K562 (cell line): ENCODE data around the gene SLC25A10. TPM values are rescaled to one million over a fixed set of nuclear protein-coding genes. Genes with fewer than 3 reads are reported as not detected.
A peak's percentile ranks its signal among the peaks of the same experiment; 100 is the strongest.

Experiments
- ATAC-seq: fragments of 200-7000 bp; cut with Tn5 transposase; 3 replicates; pipeline ENCODE4 v1.9.1; 2020; ENCODE audit warnings: moderate library complexity
- BruUV-seq: library from RNA; stranded (reverse); fragments of 400-500 nt; replicated peaks from 2 replicates; lab custom pipeline; 2021; lab: Mats Ljungman, UMichigan
- CTCF ChIA-PET: fragments of 300-600 bp; formaldehyde crosslinking; extraction: SDS; loops from one replicate; lab custom pipeline; 2021; ENCODE audit warnings: low intra/inter-chr PET ratio; lab: Yijun Ruan, JAX
- POLR2A ChIA-PET: fragments of 300-600, 350-650 bp; sonication (Branson Sonifier 250); formaldehyde crosslinking; extraction: SDS; loops from one replicate; lab custom pipeline; 2021; ENCODE audit warnings: antibody characterized with exemption, inconsistent platforms; lab: Yijun Ruan, JAX
- DNase-seq, 4 experiments: peaks; one replicate each; pipeline versions ENCODE4 v3.0.0 to v3.0.0-alpha.2; 2011 to 2018; ENCODE audit warnings: low spot score in 3 of 4, mixed read lengths in 3 of 4; ENCODE audit errors: extremely low read depth in 1 of 4
- FAIRE-seq: peaks from 2 replicates; lab custom pipeline; 2011; peaks lifted over from hg19 to GRCh38; lab: Jason Lieb, UNC
- H2AFZ ChIP-seq: 2 replicates; pipeline ENCODE4 v1.6.0; 2011; ENCODE audit warnings: low read depth, low read length, control low read depth, inconsistent platforms
- H3K27ac ChIP-seq: fragments of 200-600 bp; 3 replicates; pipeline ENCODE4 v1.8.0; 2011; ENCODE audit warnings: low read depth, mild to moderate bottlenecking, control low read depth, inconsistent platforms, low read length, moderate library complexity, mixed read lengths; ENCODE audit errors: extremely low read depth
- H3K27me3 ChIP-seq, 2 experiments: fragments of 300-600 bp in 1 of 2; 2 replicates in 1 of 2; 3 replicates in 1 of 2; pipeline versions ENCODE4 v1.6.0 to v1.8.0; 2011; ENCODE audit warnings: inconsistent platforms in 2 of 2, low read length in 2 of 2, mild to moderate bottlenecking in 1 of 2, mixed read lengths in 1 of 2, moderate library complexity in 1 of 2; ENCODE audit not compliant: control insufficient read depth in 2 of 2, insufficient read depth in 2 of 2
- H3K36me3 ChIP-seq: fragments of 300-600 bp; 3 replicates; pipeline ENCODE4 v1.8.0; 2011; ENCODE audit warnings: mild to moderate bottlenecking, low read length, inconsistent platforms; ENCODE audit not compliant: control insufficient read depth, insufficient read depth
- H3K4me1 ChIP-seq, 2 experiments: fragments of 200-600 bp in 1 of 2; replicated peaks in 1 of 2; 2 replicates in 1 of 2; 3 replicates in 1 of 2; pipeline versions ENCODE4 v1.5.1 to v1.8.0; 2011; ENCODE audit warnings: inconsistent platforms in 2 of 2, low read length in 2 of 2, mild to moderate bottlenecking in 1 of 2, mixed read lengths in 1 of 2, moderate library complexity in 1 of 2; ENCODE audit not compliant: control insufficient read depth in 2 of 2, insufficient read depth in 2 of 2
- H3K4me2 ChIP-seq: 2 replicates; pipeline ENCODE4 v1.6.1; 2011; ENCODE audit warnings: low read length, control low read depth, inconsistent platforms, mixed read lengths; ENCODE audit not compliant: insufficient read depth
- H3K4me3 ChIP-seq: fragments of 200-600 bp; sonication (generic), shearing (Covaris generic); 2 replicates; pipeline ENCODE4 v1.5.1; 2016; ENCODE audit warnings: control low read depth, inconsistent platforms
- H3K79me2 ChIP-seq: fragments of 200-600 bp; 3 replicates; pipeline ENCODE4 v1.8.0; 2011; ENCODE audit warnings: low read length, inconsistent platforms; ENCODE audit not compliant: control insufficient read depth, insufficient read depth
- H3K9ac ChIP-seq, 2 experiments: 2 replicates each; pipeline versions ENCODE4 v1.6.0 to v1.6.1; 2011; ENCODE audit warnings: low read depth in 2 of 2, low read length in 2 of 2, control low read depth in 1 of 2, inconsistent platforms in 1 of 2, mild to moderate bottlenecking in 1 of 2, mixed read lengths in 1 of 2; ENCODE audit not compliant: insufficient read depth in 1 of 2
- H3K9me1 ChIP-seq: one replicate; pipeline ENCODE4 v1.6.0; 2011; ENCODE audit warnings: inconsistent platforms, mild to moderate bottlenecking, low read length, moderate library complexity; ENCODE audit not compliant: control insufficient read depth, insufficient read depth
- H3K9me3 ChIP-seq: replicated peaks from 2 replicates; pipeline ENCODE4 v1.5.1; 2011; ENCODE audit warnings: low read depth, low read length, inconsistent platforms; ENCODE audit not compliant: control insufficient read depth, insufficient read depth
- H4K20me1 ChIP-seq: replicated peaks from 2 replicates; pipeline ENCODE4 v1.6.1; 2011; ENCODE audit warnings: low read length, inconsistent platforms, mixed read lengths; ENCODE audit not compliant: control insufficient read depth, insufficient read depth
- BRD9 ChIP-seq: fragments of 450-650 bp; IDR thresholded peaks from 2 replicates; pipeline ENCODE4 v1.6.1; 2018; ENCODE audit warnings: low read depth; ENCODE audit not compliant: partially characterized antibody
- GATAD2A ChIP-seq: fragments of 450-650 bp; IDR thresholded peaks from 2 replicates; pipeline ENCODE4 v1.6.1; 2017
- L3MBTL2 ChIP-seq: fragments of 450-650 bp; IDR thresholded peaks from 2 replicates; pipeline ENCODE4 v1.6.1; 2016; ENCODE audit warnings: mild to moderate bottlenecking, moderate library complexity
- MAFF ChIP-seq: IDR thresholded peaks from 2 replicates; pipeline ENCODE4 v1.6.1; 2012; ENCODE audit warnings: low read length, improper control_type of control experiment
- NEUROD1 ChIP-seq: fragments of 150-350 bp; IDR thresholded peaks from 2 replicates; pipeline ENCODE4 v1.6.1; 2014; ENCODE audit warnings: borderline replicate concordance, low read length, low read depth; ENCODE audit not compliant: partially characterized antibody
- RBM17 ChIP-seq: fragments of 200-400 bp; formaldehyde crosslinking; IDR thresholded peaks from 2 replicates; pipeline ENCODE4 v1.6.1; 2017; ENCODE audit warnings: low read depth, mild to moderate bottlenecking, low read length, borderline replicate concordance
- SMC3 ChIP-seq: conservative IDR thresholded peaks from 2 replicates; pipeline ENCODE4 v1.6.1; 2011; ENCODE audit warnings: low read depth, low read length, improper control_type of control experiment; ENCODE audit not compliant: insufficient read depth
- WGBS: fragments of 100-300 bp; shearing (Covaris generic); methylation state at CpG from one replicate; pipeline ENCODE4 v1.1.6; 2016; ENCODE audit warnings: low coverage, mixed read lengths; ENCODE audit not compliant: insufficient coverage; ENCODE audit errors: missing lambda C conversion rate; 5-methylcytosine and 5-hydroxymethylcytosine counted together
- in situ Hi-C: fragments of 300-500 bp; cut with MboI; formaldehyde crosslinking; loops from 4 replicates; pipeline ENCODE4 v1.15.0; 2018; ENCODE audit warnings: inconsistent platforms, mixed read lengths
- intact Hi-C: fragments of 100-400 bp; cut with micrococcal nuclease; formaldehyde crosslinking; loops from 2 replicates; pipeline ENCODE4 v1.14.2; 2022
- polyA plus RNA-seq, 8 experiments: library from polyadenylated mRNA; depleted of rRNA in 4 of 8; stranded (reverse) in 5 of 8; unstranded in 3 of 8; fragments of >200 nt; fragmentation: Nextera tagmentation in 2 of 8; fragmentation: Illumina TruSeq in 1 of 8; extraction: Ambion mirVana in 2 of 8; extraction: Trizol in 1 of 8; gene quantifications; 2 replicates each; pipeline versions ENCODE4 v1.2.1 to v1.2.3, GENCODE V29; 2011 to 2014; ENCODE audit warnings: inconsistent platforms in 1 of 8, missing spikeins in 1 of 8
- total RNA-seq, 7 experiments: library from RNA; depleted of rRNA in 6 of 7; stranded (reverse); fragments of >200 nt in 6 of 7; fragmentation: Illumina TruSeq in 2 of 7; extraction: Trizol in 2 of 7; gene quantifications; 2 replicates each; pipeline versions ENCODE4 v1.2.1 to v1.2.3, GENCODE V29; 2011 to 2021; ENCODE audit warnings: low replicate concordance in 1 of 7
- TF ChIP-seq, protein P1 (sequence below): sonication (generic); formaldehyde crosslinking; IDR thresholded peaks from 2 replicates; pipeline ENCODE4 v1.8.0; 2022; ENCODE audit warnings: mild to moderate bottlenecking, missing genetic modification reagents
- TF ChIP-seq, protein P2 (sequence below): sonication (generic); formaldehyde crosslinking; IDR thresholded peaks from 2 replicates; pipeline ENCODE4 v1.8.0; 2023; ENCODE audit warnings: missing genetic modification reagents, mild to moderate bottlenecking, borderline replicate concordance

SLC25A10 gene
- total and polyA plus RNA-seq, 9 of the 15 experiments (the other 6 are each of a cell fraction or from before 2014, with no cell fraction given) = 0.10 to 85.6 (median 34.3) TPM

DNA sequence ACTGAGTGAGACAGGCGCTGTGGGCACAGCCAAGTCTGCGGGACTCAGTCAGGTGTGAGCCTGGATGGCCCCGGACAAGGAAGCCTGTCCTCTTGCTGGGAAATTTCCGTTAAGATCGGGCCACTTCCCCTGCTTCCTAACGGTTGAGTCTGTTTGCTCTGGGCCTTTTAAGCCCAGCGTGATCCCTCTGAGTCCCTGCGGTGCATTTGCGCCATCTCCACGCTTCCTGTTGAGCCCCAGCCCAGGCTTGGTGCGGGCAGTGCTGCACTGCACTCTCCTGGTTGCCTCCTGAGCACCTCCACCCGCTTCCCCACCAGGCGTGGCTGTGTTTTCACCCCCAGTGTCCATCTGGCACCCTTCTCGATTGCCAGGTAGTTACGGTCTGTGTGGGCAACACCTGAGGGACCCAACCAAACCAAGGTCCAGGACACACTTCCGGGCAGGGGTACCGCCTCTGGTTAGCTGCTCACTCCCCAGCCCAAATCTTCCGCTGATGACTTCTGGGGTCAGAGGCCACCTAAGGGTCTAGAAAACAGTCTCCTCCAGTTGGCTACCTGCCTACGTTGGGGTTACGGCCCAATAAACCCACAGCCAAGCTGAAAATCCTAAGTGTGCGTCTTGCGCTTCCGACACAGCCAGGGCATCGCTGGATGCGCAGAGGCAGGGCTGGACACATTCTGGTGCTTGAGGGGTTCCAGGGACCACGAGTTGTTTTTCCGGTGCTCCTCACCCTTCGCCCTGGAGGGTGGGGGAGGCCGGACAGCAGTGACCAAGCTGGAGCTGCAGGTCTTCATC, 1.4 kb upstream of the SLC25A10 start (continued):
- TF ChIP-seq, protein P1, sequence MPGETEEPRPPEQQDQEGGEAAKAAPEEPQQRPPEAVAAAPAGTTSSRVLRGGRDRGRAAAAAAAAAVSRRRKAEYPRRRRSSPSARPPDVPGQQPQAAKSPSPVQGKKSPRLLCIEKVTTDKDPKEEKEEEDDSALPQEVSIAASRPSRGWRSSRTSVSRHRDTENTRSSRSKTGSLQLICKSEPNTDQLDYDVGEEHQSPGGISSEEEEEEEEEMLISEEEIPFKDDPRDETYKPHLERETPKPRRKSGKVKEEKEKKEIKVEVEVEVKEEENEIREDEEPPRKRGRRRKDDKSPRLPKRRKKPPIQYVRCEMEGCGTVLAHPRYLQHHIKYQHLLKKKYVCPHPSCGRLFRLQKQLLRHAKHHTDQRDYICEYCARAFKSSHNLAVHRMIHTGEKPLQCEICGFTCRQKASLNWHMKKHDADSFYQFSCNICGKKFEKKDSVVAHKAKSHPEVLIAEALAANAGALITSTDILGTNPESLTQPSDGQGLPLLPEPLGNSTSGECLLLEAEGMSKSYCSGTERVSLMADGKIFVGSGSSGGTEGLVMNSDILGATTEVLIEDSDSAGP (CRISPR knock-in tag) = no peak
- no peak for TF ChIP-seq MAFF
- no peak for TF ChIP-seq RBM17

DNA sequence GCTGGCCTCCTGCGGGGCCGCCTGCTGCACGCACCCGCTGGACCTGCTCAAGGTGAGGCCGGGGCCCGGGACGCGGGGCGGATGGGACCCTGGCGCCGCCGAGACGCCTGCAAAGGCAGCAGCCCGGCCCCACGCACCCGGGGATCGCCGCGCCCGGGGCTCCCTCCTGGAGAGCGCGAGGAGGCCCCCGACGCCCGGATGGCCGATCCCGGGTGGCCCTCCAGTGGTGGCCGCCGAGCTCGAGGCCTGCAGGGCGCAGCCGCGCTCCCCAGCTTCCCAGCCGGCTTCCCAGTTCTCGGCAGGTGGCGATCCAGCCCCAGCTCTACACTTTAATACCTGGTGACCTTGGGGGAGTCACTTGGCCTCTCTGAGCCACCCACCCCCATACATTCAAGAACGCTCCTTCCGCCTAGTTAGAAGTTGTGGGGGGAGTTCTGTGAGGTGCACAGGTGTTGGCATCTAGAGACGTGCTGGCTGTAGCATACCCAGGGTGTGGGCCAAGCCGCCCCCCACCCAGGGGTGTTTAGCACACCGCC, 452 bp downstream of the SLC25A10 start:
- peak overlapping the region; percentile 68; the same call in 1 of the 2 replicates for H2AFZ ChIP-seq
- ChIA-PET POLR2A (interaction anchor here (0.6 to 5.2 kb wide), 9 partner anchors 9 to 365 kb away, joined by 3 to 59 read pairs (median 4); partner anchors contain the start of genes ARL16, HGS and MRPL12), CTCF (interaction anchor here (1.1 kb wide), 1 partner anchor 309 kb away, joined by 3 read pairs; no protein-coding TSS in a partner anchor)
- peaks cover 54% of the 10 kb centered on the region; the same call in 2 of the 3 replicates for H3K36me3 ChIP-seq
- WGBS = 0% methylated on average over 24 of the region's 41 CpGs
- peak overlapping the region; percentile 92 for H3K4me2 ChIP-seq
- DNase-seq = peak in 3 of 4 experiments; percentile 72
- peaks cover 15% of the 10 kb centered on the region for H4K20me1 ChIP-seq
- H3K4me1 ChIP-seq = peaks cover 23 to 89% of the 10 kb centered on the region in 2 experiments
- in situ Hi-C loops = no loop called here
- H3K9me1 ChIP-seq = peaks cover 2% of the 10 kb centered on the region
- intact Hi-C loops = no loop called here
- no peaks in the 10 kb centered on the region for H3K9me3 ChIP-seq
- FAIRE-seq = peak; percentile 70
- peak; percentile 71 for ATAC-seq
- H3K79me2 ChIP-seq = peaks cover 39% of the 10 kb centered on the region
- peak overlapping the region; percentile 80 to 95 for H3K9ac ChIP-seq
- H3K4me3 ChIP-seq = peak overlapping the region; percentile 93
- H3K27me3 ChIP-seq = no peaks in the 10 kb centered on the region
- peak overlapping the region; percentile 88 for H3K27ac ChIP-seq
- BruUV-seq = TSS peak; percentile 17
- TF ChIP-seq SMC3 (no peak), L3MBTL2 (no peak; the same call in 1 of the 2 replicates), BRD9 (no peak), GATAD2A (0 out of 2 replicates have a peak, but pooled peaks have one; percentile 12), NEUROD1 (no peak)
- TF ChIP-seq, protein P2, sequence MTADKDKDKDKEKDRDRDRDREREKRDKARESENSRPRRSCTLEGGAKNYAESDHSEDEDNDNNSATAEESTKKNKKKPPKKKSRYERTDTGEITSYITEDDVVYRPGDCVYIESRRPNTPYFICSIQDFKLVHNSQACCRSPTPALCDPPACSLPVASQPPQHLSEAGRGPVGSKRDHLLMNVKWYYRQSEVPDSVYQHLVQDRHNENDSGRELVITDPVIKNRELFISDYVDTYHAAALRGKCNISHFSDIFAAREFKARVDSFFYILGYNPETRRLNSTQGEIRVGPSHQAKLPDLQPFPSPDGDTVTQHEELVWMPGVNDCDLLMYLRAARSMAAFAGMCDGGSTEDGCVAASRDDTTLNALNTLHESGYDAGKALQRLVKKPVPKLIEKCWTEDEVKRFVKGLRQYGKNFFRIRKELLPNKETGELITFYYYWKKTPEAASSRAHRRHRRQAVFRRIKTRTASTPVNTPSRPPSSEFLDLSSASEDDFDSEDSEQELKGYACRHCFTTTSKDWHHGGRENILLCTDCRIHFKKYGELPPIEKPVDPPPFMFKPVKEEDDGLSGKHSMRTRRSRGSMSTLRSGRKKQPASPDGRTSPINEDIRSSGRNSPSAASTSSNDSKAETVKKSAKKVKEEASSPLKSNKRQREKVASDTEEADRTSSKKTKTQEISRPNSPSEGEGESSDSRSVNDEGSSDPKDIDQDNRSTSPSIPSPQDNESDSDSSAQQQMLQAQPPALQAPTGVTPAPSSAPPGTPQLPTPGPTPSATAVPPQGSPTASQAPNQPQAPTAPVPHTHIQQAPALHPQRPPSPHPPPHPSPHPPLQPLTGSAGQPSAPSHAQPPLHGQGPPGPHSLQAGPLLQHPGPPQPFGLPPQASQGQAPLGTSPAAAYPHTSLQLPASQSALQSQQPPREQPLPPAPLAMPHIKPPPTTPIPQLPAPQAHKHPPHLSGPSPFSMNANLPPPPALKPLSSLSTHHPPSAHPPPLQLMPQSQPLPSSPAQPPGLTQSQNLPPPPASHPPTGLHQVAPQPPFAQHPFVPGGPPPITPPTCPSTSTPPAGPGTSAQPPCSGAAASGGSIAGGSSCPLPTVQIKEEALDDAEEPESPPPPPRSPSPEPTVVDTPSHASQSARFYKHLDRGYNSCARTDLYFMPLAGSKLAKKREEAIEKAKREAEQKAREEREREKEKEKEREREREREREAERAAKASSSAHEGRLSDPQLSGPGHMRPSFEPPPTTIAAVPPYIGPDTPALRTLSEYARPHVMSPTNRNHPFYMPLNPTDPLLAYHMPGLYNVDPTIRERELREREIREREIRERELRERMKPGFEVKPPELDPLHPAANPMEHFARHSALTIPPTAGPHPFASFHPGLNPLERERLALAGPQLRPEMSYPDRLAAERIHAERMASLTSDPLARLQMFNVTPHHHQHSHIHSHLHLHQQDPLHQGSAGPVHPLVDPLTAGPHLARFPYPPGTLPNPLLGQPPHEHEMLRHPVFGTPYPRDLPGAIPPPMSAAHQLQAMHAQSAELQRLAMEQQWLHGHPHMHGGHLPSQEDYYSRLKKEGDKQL (CRISPR knock-in tag) = no peak
